Natural killer cell treated with Interleukin-12 subunit alpha and Interleukin-12 subunit beta and Interleukin-15 and Interleukin-18, amount 100 ng/mL, for 72 hours (primary cell): ENCODE measurements around the gene ABCA2. TPM values are rescaled to one million over a fixed set of nuclear protein-coding genes. Genes with fewer than 3 reads are reported as not detected.

Source experiments
- ATAC-seq, 2 donors: fragments of 150-1000 bp; cut with Tn5 transposase in 1 of 2; sonication (Bioruptor Pico), chemical (Tn5 transposase) in 1 of 2; 2 replicates each; pipeline ENCODE4 v1.10.0; 2021
- DNase-seq: peaks from one replicate; pipeline ENCODE4 v3.0.0; 2022; ENCODE audit warnings: low spot score
- H3K27ac Mint-ChIP-seq, 2 donors: 1 replicate in 1 of 2; 2 replicates in 1 of 2; pipeline ENCODE4 v1.8.0; 2022; ENCODE audit warnings: mixed read lengths in 2 of 2, mild to moderate bottlenecking in 1 of 2, moderate library complexity in 1 of 2
- H3K27me3 Mint-ChIP-seq, 2 donors: 1 replicate in 1 of 2; 2 replicates in 1 of 2; pipeline ENCODE4 v1.8.0; 2022; ENCODE audit warnings: mixed read lengths in 2 of 2
- H3K36me3 Mint-ChIP-seq: one replicate; pipeline ENCODE4 v1.8.0; 2022; ENCODE audit warnings: mixed read lengths
- H3K4me1 Mint-ChIP-seq, 2 donors: 1 replicate in 1 of 2; 2 replicates in 1 of 2; pipeline ENCODE4 v1.8.0; 2022; ENCODE audit warnings: low read depth in 2 of 2, mixed read lengths in 2 of 2, mild to moderate bottlenecking in 1 of 2
- H3K4me3 Mint-ChIP-seq: one replicate; pipeline ENCODE4 v1.8.0; 2022; ENCODE audit warnings: mixed read lengths
- H3K9me3 Mint-ChIP-seq: 2 replicates; pipeline ENCODE4 v1.8.0; 2022; ENCODE audit warnings: mixed read lengths
- total RNA-seq, 2 donors: library from RNA; stranded (reverse); gene quantifications; one replicate each; pipeline ENCODE4 v1.2.3, GENCODE V29; 2022

The ABCA2 gene
- total RNA-seq, 2 donors from 2014 or later: 77.6 to 109 TPM

DNA sequence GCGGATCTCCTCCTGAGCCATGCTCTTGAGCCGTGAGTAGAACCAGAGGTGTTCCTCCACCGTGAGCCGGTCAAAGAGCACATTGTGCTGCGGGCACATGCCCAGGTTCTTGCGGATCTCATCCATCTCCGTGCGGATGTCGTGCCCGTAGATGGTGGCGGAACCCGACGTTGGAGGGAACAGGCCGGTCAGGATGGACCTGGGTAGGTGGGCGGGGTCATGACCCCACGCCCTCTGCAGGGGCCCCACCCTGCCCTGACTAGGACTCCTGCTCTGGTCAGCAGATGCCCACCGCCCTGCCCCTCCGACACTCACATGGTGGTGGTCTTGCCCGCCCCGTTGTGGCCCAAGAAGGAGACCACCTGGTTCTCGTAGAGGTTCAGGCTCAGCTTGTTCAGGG lies 12.1 kb downstream of the ABCA2 start:
- DNase-seq (no peak), ATAC-seq (no peak)
- Mint-ChIP-seq H3K4me1 (no peaks in the 10 kb centered on the region), H3K9me3 (no peaks in the 10 kb centered on the region), H3K27ac (no peak overlapping the region), H3K4me3 (no peak overlapping the region), H3K27me3 (no peaks in the 10 kb centered on the region), H3K36me3 (no peaks in the 10 kb centered on the region)

DNA sequence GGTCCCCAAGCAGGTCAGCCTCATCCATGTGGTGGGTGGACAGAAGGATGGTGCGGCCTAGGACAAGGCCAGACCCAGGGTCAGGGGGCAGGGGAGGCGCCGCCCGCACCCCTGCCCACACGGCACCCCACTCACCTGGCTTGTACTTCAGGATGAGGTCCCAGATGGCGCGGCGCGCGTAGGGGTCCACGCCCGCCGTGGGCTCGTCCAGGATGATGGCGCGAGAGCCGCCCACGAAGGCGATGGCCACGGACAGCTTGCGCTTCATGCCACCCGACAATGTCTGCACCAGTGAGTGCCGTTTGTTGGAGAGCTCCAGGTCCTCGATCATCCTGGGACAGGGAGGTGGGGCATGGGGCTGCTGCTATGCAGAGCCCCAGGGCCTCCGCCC lies 12.5 kb downstream of the ABCA2 start:
- no peak overlapping the region for H3K27ac Mint-ChIP-seq
- no peaks in the 10 kb centered on the region for H3K9me3 Mint-ChIP-seq
- ATAC-seq: no peak
- H3K4me1 Mint-ChIP-seq: no peaks in the 10 kb centered on the region
- DNase-seq: no peak
- no peaks in the 10 kb centered on the region for H3K27me3 Mint-ChIP-seq
- no peak overlapping the region for H3K4me3 Mint-ChIP-seq
- H3K36me3 Mint-ChIP-seq: no peaks in the 10 kb centered on the region

DNA sequence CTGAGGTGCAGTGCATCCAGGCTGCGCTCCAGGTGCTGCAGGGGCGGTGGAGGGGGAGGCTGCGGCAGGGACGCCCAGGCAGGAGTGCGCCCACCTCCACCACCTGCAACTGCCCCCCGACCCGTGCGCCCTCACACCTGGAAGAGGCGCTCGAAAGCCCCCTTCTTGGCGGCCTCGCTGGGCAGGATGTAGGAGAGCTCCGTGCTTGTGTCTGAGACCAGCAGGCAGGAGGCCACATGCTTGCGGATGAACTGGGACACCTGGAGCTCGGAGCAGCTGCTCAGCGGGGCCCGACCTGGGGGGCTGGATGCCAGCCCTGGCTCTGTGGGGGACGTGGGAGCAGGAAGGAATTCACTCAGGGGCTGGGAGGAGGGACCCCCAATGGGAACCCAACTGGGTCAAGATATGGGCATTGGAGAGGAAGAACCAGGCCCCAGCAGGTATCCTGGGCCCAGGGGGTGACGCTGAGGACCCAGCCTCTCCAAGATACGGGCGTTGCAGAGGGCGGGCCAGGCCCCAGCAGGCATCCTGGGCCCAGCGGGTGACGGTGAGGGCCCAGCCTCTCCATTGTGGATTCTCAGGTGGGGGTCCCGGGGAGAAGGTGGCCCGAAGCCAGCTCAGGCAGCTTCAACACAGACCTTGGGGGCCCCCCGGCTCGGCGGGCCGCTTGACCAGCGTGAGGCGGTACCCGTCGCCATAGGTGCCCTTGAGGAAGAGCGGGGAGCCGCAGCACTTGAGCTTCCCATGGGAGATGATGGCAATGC lies 13.1 kb downstream of the ABCA2 start:
- Mint-ChIP-seq H3K9me3 (no peaks in the 10 kb centered on the region), H3K27ac (no peak overlapping the region), H3K36me3 (no peaks in the 10 kb centered on the region), H3K4me3 (no peak overlapping the region), H3K27me3 (no peaks in the 10 kb centered on the region), H3K4me1 (no peaks in the 10 kb centered on the region)
- ATAC-seq: no peak
- no peak for DNase-seq

DNA sequence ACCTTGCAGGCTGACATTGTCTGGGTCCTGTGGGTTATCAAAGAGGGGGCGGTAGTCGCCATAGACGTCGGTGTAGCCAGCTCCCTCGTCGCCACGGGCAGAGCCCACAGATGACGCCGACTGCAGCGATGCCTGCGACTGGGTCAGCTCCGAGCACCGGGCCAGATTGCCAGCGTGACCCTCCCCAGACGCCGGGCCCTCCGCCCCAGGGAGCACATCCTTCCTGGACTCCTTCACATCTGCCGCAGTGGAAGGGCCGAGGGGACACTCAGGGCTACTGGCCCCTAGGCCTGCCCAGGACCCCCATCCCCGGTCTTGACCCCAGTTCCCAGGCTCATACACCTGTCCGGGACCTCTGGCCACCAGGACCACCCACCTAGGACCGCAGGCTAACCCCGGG lies 13.9 kb downstream of the ABCA2 start:
- Mint-ChIP-seq H3K36me3 (no peaks in the 10 kb centered on the region), H3K4me1 (no peaks in the 10 kb centered on the region), H3K27ac (no peak overlapping the region), H3K4me3 (no peak overlapping the region), H3K27me3 (no peaks in the 10 kb centered on the region), H3K9me3 (no peaks in the 10 kb centered on the region)
- no peak for DNase-seq
- ATAC-seq: no peak

DNA sequence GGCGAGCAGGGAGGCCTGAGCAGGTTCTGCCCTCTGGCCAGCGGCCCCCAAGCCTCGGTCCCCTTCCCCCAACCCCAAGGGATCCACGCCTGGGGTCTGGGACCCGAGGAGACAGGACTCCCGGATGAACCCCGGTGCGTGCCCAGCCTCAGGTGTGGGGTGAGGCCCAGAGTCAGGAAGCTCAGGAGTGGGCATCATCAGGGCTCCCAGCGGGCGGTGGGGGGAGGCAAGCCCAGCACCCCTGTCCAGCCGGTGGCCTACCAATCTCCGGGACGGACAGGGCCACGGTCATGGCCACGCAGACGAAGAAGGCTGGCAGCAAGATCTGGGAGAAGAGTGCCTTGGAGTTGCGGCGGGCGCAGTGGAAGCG lies 14.5 kb downstream of the ABCA2 start:
- no peaks in the 10 kb centered on the region for H3K27me3 Mint-ChIP-seq
- H3K36me3 Mint-ChIP-seq: no peaks in the 10 kb centered on the region
- no peak for ATAC-seq

DNA sequence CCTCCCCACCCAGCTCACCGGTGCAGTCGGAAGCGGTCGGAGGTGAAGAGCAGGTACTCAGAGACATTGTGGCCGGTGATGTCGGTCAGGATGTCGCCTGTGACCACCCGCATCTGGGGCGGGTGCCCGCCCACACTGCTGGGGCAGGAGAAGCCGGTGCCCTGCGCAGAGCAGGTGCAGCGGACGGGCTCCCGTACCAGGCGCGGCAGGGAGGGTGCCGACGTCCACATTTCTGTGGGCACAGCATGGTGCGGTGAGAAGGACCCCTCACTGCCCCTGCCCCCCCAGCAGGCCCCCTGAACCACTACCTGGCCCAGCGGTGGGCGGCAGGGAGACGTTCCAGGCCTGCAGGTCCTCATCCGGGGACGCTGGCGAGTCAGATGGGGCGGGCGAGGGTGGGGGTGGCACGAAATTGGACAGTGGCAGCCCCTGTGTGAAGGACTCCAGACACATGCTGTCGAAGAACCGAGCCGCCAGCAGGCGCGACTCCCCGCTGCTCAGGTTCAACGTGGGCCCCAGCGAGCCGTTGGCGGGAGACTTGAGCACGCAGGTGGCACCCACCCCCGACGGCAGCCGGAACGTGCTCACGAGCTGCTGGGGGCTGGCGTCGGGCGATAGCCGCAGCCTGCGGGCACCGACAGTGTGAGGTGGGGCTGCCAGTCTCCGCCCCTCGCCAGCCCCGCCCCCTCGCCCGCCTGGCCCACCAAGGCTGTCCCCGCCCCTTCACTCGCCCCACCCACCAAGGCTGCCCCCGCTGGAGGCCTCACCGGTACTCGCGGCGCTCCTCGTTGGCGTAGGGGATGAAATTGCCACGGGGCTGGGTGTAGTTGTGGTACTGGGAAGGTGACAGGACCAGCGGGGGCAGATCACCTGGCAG lies 15.1 kb downstream of the ABCA2 start:
- Mint-ChIP-seq H3K27ac (no peak overlapping the region), H3K27me3 (no peaks in the 10 kb centered on the region), H3K4me1 (no peaks in the 10 kb centered on the region), H3K36me3 (no peaks in the 10 kb centered on the region), H3K4me3 (no peak overlapping the region), H3K9me3 (no peaks in the 10 kb centered on the region)
- no peak for DNase-seq
- ATAC-seq: no peak

More for the DNA sequence above, 14.5 kb downstream of the ABCA2 start:
- DNase-seq: no peak
- Mint-ChIP-seq H3K27ac (no peak overlapping the region), H3K4me1 (no peaks in the 10 kb centered on the region), H3K9me3 (no peaks in the 10 kb centered on the region), H3K4me3 (no peak overlapping the region)

DNA sequence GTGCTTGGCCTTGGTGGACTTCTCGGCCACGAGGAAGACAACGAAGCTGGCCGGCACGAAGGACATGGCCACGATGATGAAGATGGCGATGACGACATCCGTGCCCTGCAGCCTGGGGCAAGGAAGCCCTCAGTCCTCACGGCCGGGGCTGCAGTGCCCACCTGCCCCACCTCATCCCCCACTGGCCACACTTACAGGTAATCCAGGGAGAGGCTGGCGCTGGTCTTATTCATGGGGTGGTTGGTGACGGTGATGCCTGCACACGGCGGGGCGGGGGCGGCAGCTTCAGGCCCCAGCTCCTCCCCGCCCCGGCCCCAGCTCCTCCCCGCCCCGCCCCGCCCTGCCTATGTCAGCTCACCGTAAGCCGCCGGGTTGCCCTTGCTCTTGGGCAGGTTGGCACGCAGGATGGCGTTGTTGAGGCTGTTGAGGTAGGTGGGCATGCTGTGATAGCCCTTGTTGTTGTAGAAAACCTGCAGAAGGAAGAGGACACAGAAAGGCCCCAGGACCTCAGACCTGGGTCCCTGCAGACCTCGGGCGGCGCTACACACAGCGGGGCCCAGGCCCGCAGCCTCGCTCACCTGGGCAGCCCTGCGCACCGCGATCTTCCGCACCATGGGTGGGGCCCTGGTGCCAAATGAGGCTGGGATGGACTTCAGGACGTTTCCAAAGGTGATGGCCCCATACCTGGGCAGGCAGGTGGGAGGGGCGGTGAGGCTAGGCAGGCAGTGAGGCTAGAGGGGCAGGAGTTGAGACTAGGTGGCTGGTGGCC lies 15.9 kb downstream of the ABCA2 start:
- Mint-ChIP-seq H3K9me3 (no peaks in the 10 kb centered on the region), H3K4me3 (no peak overlapping the region), H3K27ac (no peak overlapping the region), H3K4me1 (no peaks in the 10 kb centered on the region), H3K27me3 (no peaks in the 10 kb centered on the region), H3K36me3 (no peaks in the 10 kb centered on the region)
- DNase-seq (no peak), ATAC-seq (no peak)

DNA sequence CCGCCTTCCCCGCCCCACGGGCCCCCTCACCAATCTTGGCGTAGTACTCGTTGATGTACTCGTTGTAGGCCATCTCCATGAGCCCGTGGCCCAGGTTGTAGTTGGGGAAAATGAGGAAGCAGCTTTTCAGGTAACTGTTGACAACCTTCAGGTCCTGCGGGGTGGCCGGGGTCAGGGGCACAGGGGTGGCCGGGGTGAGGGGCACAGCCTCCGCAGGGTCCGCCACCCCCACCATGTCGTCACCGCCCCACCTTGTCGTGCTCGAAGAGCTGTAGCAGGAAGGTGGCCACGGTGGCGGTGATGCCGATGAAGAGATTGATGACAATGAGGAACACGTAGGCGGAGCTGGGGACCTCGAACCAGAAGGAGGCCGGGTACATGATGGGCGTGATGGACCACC lies 16.9 kb downstream of the ABCA2 start:
- no peak overlapping the region for H3K4me3 Mint-ChIP-seq
- no peak overlapping the region for H3K27ac Mint-ChIP-seq
- no peaks in the 10 kb centered on the region for H3K27me3 Mint-ChIP-seq
- no peaks in the 10 kb centered on the region for H3K9me3 Mint-ChIP-seq
- ATAC-seq: no peak
- peaks cover 5% of the 10 kb centered on the region in 2 donors for H3K4me1 Mint-ChIP-seq
- no peak for DNase-seq
- no peaks in the 10 kb centered on the region for H3K36me3 Mint-ChIP-seq

DNA sequence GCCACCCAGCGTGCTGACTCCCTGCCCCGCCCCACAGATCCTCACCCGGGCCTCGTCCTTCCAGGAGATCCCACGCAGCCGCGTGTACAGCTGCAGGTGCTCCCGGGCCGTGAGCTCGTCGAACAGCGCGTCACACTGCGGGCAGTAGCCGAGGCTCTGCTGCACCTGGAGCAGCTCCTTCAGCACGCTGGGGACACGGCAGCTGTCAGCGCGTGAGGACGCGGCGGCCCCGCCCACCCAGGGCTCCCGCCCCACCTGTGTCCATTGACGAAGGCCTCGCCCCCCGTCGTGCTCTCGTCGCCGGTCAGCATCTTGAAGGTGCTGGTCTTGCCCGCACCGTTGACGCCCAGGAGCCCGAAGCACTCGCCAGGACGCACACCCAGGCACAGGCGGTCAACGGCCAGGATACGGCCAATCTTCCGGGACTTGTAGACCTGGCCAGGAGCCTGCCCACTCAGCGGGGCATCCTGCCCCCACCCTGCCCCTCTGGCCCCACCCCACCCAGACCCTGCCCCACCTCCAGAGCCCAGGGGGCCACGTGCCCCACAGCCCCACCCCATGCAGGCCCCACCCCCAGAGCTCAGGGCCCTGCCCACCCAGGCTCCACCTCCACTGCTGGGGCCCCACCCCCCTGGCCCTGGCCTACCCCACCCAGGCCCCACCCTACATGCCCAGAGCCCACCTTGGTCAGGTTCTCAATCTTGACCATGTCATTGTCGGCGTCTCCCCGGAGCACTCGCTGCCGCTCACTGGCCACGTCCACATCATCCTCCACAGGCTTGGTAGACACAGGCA lies 17.9 kb downstream of the ABCA2 start:
- DNase-seq (no peak), ATAC-seq (no peak)
- Mint-ChIP-seq H3K27ac (no peak overlapping the region), H3K4me3 (no peak overlapping the region), H3K36me3 (no peaks in the 10 kb centered on the region), H3K4me1 (peaks cover 7 to 12% of the 10 kb centered on the region in 2 donors), H3K27me3 (no peaks in the 10 kb centered on the region), H3K9me3 (no peaks in the 10 kb centered on the region)

DNA sequence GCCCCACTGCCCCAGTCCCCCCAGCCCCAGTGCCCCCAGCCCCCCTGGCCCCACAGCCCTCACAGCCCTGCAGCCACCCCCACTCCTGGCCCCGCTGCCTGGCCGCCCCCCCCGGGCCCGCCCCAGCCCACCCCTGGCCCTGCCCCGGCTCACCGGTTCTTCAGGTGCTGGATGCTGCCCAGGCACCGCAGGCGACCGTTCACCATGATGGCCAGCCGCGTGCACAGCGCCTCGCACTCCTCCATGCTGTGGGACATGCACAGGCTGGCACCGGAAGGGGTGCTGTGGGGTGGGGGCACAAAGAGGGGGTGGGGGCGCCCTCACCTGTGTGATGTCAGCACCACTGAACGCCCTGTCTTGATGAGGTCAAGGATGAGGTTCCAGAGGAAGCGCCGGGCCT lies 18.8 kb downstream of the ABCA2 start:
- Mint-ChIP-seq H3K4me3 (no peak overlapping the region), H3K9me3 (no peaks in the 10 kb centered on the region)

DNA sequence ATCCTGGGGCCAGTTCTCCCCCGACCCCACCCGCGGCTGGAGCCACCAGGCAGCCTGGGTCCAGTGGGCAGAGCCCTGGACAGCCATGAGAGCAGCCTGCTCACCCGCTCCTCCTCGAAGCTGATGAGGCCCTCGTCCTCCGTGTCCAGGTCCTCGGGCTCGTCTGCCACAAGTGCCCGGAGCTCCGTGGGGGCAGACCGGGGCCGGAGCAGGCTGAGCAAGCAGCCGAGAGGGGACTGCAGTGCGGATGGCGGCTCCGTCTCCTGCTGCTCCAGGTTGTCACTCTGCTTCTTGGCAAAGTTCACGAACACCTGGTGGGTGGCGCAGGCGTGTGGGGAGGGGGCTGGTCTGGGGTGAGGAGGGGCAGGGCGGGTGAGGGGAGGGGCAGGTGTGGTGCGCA lies 19.7 kb downstream of the ABCA2 start:
- H3K27ac Mint-ChIP-seq: no peak overlapping the region
- H3K9me3 Mint-ChIP-seq: no peaks in the 10 kb centered on the region
- peaks cover 16 to 18% of the 10 kb centered on the region in 2 donors for H3K4me1 Mint-ChIP-seq
- H3K36me3 Mint-ChIP-seq: no peaks in the 10 kb centered on the region
- ATAC-seq (no peak), DNase-seq (peak; percentile 59)
- H3K27me3 Mint-ChIP-seq: no peaks in the 10 kb centered on the region
- H3K4me3 Mint-ChIP-seq: no peak overlapping the region

More for the DNA sequence above, 18.8 kb downstream of the ABCA2 start:
- DNase-seq (no peak), ATAC-seq (no peak)
- no peak overlapping the region for H3K27ac Mint-ChIP-seq
- H3K36me3 Mint-ChIP-seq: no peaks in the 10 kb centered on the region
- H3K4me1 Mint-ChIP-seq: peaks cover 16 to 18% of the 10 kb centered on the region in 2 donors
- no peaks in the 10 kb centered on the region for H3K27me3 Mint-ChIP-seq

DNA sequence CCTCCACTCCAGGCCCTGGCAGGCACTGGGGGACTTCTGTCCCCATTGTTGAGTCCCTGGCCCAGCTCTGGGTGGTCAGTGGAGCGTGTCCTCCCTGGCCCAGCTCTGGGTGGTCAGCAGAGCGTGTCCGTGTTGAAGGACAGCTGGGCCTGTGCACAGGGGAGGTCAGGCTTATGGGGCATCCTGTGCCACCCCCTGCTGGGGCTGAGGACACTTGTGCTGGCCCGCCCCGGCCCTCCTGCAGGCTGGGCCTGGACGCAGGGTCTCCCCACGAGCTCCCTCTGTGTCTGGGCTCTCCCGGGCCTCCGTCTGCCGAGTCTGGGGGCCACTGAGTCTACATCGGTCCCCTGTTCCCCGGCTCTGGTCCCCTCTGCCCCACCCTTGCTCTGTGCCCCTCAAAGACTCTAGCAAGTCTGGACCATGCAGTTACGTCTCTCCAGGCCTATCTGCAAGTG lies 20.2 kb downstream of the ABCA2 start:
- Mint-ChIP-seq H3K4me1 (peaks cover 16 to 18% of the 10 kb centered on the region in 2 donors), H3K36me3 (no peaks in the 10 kb centered on the region), H3K9me3 (no peaks in the 10 kb centered on the region), H3K4me3 (no peak overlapping the region), H3K27me3 (no peaks in the 10 kb centered on the region), H3K27ac (no peak overlapping the region)
- DNase-seq (no peak), ATAC-seq (no peak)

DNA sequence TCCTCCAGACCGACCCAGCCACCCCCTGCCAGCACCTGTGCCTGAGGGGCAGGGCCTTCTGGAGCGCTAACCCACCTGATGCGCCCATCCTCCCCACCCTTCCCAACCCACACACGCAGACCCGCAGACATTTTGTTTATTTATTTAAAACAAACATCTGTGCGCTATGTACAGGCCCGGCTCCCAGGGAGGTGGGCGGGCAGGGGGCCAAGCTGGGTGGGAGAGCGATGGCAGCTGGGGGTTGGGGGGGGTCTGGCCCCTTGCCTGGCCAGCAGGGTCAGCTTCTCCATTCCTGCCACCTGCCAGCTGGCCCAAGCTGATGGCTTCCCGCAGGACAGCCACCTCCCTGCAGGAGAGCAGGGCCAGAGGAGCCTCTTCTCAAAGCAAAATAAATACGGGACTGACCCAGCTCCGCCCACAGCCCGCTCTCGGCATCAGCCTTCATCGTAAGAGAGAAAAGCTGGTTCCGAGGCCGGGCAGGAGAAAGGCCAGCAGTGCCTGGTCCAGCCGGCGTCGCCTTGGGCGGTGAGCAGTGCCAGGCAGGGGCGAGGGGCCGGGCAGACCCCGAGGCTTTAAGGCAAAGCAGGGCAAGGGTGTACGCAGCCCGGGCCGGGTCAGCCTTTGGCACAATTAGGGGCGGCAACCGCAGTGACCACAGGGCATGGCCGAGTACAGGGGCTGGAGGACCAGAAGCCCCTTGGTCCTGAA lies 20.8 kb downstream of the ABCA2 start:
- H3K9me3 Mint-ChIP-seq: no peaks in the 10 kb centered on the region
- no peaks in the 10 kb centered on the region for H3K36me3 Mint-ChIP-seq
- peaks cover 16 to 18% of the 10 kb centered on the region in 2 donors for H3K4me1 Mint-ChIP-seq
- H3K27me3 Mint-ChIP-seq: no peaks in the 10 kb centered on the region
- ATAC-seq (no peak), DNase-seq (no peak)
- no peak overlapping the region for H3K27ac Mint-ChIP-seq
- H3K4me3 Mint-ChIP-seq: no peak overlapping the region
